ENCODE results near the gene AMOTL2.
A peak's percentile ranks its signal among the peaks of the same experiment; 100 is the strongest.

The AMOTL2 gene

GRCh38 chr3:134353171-134353825, 20.9 kb downstream of the AMOTL2 start:
- DNase-seq (ENCODE audit: low read depth): peak; percentile 79

DNA sequence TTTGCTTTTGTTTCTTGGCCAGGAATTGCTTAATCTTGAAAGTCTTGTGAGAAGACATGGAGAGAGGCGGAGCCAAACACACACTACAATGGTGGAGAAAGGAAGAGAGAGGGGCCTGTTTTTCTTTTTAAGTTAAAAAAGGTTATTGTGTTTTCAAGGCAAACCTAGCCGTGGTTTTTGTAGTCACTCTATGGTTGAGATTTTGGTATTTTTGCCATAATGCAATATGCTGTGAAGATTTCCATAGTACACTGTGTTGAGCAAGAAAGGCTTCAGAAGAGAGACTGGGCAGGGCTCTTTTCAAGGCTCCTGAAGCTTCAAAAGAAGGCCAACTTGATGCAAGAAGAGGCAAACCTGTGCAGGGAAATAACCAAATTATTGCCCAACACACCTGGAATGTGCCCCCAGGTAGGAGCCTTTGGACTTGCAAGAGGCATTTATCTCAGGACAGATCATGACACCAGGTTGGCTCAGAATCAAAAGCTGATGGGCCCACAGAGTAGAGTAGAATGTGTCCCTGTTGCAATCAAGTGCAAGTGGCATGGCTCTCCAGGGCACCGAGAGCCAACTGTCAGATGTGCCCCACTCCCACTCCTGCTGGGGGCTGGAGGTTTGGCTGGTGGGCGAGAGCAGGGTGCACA, 22.1 kb downstream of the AMOTL2 start:
- peak; percentile 49 for DNase-seq (ENCODE audit: low read depth)

- peak; percentile 57 for DNase-seq (ENCODE audit: low read depth)
These were observed 22.8 kb downstream of the AMOTL2 start for GRCh38 chr3:134351427-134351826.

DNA sequence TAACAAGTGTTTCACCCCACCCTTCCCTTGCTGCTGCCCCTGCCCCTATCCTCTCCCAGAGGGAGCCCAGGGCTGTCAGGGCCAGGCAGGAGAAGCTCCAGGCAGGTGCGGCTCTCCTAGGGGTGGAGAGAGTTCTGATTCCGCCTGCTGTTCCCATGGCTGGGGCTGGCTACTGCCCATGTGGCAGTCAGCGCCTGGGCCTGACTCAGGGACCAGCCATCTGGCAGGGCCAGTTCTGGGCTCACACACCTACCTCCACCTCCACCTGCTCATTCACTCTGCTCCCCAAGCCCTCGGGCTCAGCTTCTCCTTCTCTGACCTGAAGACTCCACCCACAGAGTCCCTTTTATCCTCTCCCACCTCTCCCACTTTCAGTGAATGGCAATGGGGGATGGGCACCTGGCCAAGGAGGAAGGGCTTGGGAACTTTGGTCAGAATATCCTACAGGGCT, 23.4 kb downstream of the AMOTL2 start:
- DNase-seq (ENCODE audit: low read depth): no peak

DNA sequence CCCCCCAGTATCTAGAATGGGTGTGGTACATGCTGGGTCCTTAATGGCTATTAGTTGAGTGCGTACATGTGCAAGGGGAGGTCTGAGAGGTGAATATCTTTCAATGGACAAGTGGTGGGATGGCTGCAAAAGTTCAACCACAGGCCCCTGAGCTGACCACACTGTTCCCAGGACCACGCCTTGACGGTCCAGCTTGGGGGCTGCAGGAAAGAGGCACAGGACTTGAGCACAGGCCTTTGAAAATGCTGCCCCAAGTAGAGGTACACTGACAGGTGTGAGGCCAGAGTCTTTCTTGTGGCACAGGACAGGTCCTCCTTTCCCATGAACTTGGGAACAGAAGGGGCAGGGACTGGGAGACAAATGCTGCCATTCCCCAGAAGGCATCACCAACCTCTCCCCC, 24.0 kb downstream of the AMOTL2 start:
- no peak for DNase-seq (ENCODE audit: low read depth)

- DNase-seq (ENCODE audit: low read depth): peak; percentile 65
These were observed 25.7 kb downstream of the AMOTL2 start for GRCh38 chr3:134348524-134348923.

GRCh38 chr3:134347551-134347950, 26.7 kb downstream of the AMOTL2 start:
- no peak for DNase-seq (ENCODE audit: low read depth)

GRCh38 chr3:134346744-134347143, 27.5 kb downstream of the AMOTL2 start:
- no peak for DNase-seq (ENCODE audit: low read depth)

- no peak for DNase-seq (ENCODE audit: low read depth)
These were observed 29.0 kb downstream of the AMOTL2 start for GRCh38 chr3:134345202-134345601.

GRCh38 chr3:134344560-134344959, 29.7 kb downstream of the AMOTL2 start:
- no peak for DNase-seq (ENCODE audit: low read depth)

- DNase-seq (ENCODE audit: low read depth): no peak
These were observed 32.0 kb downstream of the AMOTL2 start for GRCh38 chr3:134342259-134342658.

- DNase-seq (ENCODE audit: low read depth): no peak
These were observed 32.9 kb downstream of the AMOTL2 start for GRCh38 chr3:134341389-134341788.

- DNase-seq (ENCODE audit: low read depth): no peak
These were observed 33.3 kb downstream of the AMOTL2 start for GRCh38 chr3:134340982-134341365.

GRCh38 chr3:134340362-134340981, 33.8 kb downstream of the AMOTL2 start:
- DNase-seq (ENCODE audit: low read depth): peak; percentile 46

GRCh38 chr3:134339913-134340312, 34.3 kb downstream of the AMOTL2 start:
- no peak for DNase-seq (ENCODE audit: low read depth)

GRCh38 chr3:134339331-134339730, 34.9 kb downstream of the AMOTL2 start:
- DNase-seq (ENCODE audit: low read depth): no peak

DNA sequence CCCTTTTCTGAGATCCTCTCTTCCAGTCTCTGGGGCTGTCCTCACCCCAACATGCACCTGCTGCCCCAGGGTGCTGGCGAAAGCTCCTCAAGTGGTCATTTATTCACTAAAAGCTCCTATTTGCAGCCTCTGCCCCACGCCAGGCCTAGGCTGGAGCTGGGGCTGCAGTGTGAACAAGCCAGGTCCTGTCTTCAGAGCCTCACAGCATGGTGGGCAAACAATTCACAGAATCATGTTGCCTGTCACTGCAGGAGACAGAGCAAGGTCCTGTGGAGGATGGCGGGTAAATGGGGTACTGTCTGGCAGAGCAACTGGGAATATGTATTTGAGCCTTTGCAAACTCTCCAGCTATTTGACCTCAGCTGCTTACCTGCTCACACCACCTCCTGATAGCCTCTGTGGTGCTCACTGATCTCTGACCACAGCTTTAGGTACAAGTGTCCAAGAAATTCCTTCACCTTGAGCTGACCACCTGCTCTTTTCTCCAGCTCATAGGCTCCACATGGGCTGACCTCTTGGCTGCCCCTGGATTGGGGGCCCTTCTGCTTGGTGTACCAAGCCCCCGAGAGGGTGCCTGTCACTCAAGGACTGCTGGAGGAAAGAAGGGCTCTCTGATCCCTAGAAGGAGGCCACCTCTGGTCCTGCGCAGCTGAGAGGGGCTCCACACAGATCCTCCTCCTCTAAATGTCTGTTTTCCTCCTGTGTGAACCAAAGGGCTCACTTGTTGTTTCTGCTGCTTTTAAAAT, 35.6 kb downstream of the AMOTL2 start:
- DNase-seq (ENCODE audit: low read depth): no peak

DNA sequence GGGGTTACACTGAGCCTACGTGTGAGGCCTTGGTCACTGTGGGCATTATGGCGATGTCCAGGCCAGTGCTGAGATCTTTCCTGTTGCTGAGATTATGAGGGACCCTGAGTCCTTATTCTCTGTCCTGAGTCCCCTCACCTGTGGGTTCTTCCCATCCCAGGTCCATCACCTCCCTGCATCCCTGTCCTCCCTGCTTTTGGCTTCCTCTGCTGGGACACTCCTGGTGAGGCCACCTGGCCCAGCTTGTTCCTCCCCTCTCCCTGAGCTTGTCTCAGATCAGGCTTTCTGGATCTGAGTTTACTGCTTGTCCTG, 36.1 kb downstream of the AMOTL2 start:
- DNase-seq (ENCODE audit: low read depth): no peak

DNA sequence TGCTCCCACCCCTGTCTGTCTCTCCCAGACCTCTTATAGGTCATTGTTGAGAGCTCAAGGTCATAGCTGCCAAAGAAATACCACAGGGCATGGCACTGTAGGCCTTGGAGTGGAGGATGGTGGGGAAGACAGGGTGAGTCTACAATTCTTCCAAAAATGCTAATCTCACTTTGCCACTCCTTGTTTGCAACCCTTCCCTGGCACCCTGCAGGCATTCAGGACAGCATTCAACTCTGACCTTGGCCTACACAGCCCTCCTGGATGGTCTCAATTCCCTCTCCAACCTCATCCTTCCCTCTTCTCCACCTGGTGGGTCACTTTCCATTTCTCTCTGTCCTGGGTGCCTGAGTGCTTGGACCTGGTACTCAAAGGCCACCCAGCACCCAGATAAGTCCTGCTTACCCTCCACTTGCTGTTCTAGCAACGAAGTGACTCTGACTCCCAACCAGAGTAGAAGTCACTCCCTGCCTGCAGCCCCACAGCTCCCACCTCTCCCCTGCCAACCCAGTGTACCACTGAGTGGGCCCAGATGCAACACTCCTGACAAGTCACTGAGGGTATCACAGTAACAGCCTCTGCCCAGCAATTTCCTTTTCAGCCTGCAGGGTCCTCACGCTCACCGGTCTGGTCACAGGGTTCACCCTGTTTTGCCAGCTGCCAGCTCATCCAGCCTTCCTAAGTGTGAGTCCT, 36.6 kb downstream of the AMOTL2 start:
- no peak for DNase-seq (ENCODE audit: low read depth)

- no peak for DNase-seq (ENCODE audit: low read depth)
These were observed 37.2 kb downstream of the AMOTL2 start for GRCh38 chr3:134337071-134337482.

DNA sequence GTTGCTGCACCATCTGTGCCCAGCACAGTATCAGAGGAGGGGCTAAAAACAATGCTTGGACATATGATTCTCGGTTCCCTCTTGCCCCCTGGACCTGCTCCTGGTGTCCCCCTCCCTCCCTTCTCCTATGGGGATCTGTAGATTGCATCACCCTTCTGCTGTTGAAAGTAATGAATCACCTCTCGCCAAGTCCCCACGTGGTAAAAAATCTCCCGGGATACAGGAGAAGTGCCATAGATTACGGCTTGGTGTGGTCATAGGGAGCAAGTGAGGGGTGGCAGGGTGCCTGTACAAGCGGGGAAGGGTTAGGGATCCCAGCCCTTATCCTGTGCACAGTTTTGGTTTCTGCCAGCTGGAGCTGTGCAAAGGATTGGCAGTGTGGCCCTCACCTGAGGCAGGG, 37.7 kb downstream of the AMOTL2 start:
- DNase-seq (ENCODE audit: low read depth): peak; percentile 66

- DNase-seq (ENCODE audit: low read depth): no peak
These were observed 39.4 kb downstream of the AMOTL2 start for GRCh38 chr3:134334901-134335280.

Measured in fibroblast of gingiva (primary cell).